NCI-H2196 (cell line): ENCODE results near the gene HES5.

Experiments
- DNase-seq: peaks from one replicate; lab custom pipeline; 2025; ENCODE audit not compliant: unreplicated experiment; lab: John Stamatoyannopoulos, UW

Gene HES5

DNA sequence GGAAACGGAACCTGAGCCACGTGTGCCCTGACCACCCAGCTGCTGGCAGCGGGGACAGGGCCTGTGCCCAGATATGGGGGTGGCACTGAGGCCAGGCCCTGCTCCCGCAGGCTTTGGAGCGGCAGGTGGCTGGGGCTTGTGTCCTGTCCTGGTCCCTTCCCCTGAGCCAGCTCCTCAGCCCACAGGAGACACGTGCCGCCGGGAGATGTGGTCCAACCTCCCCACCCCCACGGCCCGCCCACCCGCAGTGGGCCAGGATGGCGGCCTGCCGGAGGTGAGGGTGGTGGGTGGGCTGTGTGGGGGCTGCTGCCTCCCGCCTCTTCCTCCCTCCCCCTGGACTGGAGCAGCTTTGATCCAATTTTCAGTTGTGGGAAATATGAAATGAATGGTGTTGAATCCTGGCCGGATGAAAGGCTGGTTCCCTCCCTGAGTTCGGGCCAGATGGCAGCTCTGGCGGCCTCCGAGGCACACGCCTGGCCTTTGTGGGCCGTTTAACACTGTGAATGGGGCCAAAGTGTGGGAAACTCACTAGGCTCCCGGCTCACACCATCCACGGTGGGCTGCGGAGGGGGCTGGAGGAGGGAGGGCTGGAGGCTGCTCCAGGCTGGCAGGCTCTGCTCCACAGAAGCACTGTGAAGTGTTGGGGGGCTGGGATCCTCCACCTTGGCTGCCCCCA, 2.6 kb upstream of the HES5 start:
- no peak for DNase-seq

DNA sequence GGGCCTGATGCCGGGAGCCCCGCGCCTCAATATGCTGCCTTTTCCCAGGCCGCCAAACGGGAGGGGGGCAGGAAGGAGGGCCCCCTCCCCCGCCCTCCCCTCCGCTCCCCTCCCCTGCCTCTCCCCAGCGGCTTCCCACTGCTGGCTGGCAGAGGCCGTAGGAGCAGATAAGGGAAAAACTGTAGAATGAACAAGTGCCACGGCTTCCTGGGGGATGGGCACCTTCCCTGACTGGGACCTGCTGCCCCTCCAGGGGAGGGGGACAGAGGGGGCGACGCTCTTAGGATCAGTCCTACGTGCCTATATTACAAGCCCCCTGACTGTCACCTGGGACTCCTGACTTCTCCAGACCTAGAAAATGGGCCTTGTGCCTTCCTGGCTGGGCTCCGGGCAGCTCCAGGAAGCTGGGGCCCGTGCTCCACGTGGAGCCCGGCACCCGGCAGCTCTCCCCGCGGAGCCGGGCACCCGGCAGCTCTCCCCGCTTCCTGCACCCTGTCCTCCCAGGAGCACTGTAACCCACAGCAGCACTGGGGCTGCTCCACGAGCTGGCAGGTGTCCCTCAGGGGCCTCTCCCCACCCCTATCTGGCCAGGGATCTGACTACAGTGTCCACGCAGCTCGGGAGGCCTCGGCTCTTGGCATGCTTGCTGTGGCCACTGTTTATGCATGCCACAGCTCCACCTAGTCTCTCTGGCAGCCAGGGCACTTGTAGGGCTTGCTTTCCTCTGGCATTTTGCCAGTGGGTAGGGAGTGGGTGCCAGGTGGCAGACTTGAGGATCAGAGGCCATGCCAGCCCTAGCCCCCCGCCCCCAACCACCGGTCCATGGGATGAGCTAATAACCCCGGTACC, 674 bp upstream of the HES5 start:
- peak; percentile 76 for DNase-seq

DNA sequence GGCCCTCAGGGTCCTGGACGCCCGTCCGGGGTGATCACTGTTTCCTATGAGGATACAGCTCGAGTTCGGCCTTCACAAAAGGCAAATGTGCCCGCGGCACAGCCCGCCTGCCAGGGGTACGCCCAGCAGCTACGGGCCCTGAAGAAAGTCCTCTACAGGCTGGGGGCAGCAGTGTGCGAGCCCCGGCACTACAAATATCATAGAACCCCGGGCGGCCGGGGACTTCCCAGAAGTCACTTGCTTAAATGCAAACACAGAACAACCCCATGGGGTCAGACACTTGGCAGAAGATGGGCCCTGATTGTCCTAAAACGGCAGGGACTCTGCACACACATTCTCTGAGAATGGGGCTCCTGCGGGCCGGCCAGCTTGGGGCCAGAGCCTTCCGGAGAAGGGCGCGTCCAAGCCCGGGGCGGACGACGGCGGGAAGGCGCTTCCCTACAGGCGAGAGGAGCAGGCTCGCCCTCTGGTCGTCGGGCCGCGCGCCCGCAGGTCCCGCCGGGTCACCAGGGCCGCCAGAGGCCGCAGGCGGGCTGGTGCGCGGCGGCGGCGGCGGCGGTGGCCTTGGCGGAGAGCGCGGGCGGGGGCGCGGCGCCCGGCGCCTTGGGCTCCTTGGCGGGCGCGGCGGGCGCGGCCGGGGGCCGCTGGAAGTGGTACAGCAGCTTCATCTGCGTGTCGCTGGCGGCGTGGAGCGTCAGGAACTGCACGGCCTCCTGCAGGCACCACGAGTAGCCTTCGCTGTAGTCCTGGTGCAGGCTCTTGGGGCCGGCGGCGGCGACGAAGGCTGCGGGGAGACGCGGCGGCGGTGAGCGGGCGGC, 888 bp downstream of the HES5 start:
- DNase-seq: no peak

DNA sequence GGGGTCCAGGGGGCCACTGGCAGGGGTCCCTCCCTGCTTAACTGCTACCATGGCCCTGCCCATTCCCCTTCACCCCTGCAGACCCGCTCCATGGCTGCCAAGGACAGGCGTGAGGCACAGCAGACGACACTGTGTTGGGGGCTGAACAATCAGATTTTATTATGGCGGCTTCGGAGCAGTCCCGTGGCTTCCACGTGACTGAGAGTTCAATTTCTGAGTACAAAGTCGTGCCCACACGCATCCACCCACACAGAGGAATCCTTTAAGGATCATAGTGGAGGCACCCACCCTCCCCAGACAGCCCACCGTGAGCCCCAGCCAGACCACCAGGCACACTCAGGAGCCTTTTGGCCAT, 1.5 kb downstream of the HES5 start:
- no peak for DNase-seq

DNA sequence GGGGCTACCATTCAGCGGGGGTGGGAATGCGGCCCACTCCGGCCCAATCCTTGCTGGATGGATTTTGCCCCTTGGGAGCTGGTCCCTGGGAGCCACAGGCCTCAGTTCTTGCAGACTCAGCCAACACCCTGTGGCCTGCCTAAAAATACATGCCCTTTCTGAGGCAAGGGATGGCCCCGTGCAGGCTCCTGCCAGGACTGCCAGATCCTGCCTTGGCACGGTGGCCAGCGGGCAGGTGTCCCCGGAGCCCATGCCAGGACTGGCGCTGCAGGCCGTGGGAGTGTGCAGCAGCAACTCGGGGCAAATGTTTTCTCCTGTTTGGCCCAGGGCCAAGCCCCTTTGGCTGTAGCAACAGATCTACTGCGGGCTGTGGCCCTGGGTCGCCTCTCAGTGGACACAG, 2.0 kb downstream of the HES5 start:
- peak; percentile 20 for DNase-seq

DNA sequence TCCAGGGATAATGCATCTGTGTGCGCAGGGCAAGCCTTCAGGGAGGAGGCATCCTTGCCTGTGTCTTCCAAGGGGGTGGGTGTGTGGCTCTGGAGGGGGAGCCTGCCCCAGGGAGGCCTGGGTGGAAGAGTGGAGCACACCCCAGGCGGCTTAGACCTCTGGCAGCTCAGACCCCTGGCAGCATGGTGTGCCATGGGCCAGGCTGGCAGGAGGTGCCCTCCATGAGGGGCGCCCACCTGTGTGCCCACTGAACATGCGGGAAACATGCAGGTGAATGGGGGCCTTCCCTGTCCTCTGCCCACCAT, 2.6 kb downstream of the HES5 start:
- DNase-seq: no peak

DNA sequence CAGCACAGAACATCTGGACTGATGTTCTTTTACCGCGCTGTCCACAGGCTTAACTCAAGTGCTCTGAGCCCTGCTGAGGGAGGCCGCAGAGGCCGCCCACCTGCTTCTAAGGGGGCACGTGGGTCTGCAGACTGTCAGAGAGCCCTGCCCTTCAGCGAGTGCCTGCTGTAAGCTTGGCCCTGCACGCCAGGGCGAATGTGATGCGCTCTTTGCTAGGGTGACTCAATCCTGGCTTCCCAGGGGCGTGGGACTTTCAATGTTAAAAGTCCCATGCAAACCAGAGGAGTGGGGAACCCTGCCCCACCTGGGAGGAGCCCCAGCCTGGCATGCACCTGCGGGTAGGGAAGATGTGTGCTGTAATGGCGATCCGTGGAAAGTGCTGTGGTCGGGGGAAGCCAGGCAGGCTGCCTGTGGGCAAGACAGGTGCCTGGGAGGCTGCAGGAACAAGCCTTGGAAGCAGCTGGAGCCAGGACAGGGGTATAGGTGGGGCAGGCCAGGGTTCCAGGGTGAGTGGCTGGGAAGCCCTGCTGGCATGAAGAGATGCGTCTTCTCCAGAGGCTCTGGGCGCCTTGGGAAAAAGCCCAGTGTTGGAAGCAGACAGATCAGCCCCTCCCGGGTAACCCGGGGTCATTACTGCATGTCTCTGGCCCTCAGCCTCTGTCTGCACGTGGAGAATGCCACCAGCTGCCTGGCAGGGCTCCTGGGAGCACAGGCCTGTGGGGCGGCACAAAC, 3.1 kb downstream of the HES5 start:
- DNase-seq: peak; percentile 65

DNA sequence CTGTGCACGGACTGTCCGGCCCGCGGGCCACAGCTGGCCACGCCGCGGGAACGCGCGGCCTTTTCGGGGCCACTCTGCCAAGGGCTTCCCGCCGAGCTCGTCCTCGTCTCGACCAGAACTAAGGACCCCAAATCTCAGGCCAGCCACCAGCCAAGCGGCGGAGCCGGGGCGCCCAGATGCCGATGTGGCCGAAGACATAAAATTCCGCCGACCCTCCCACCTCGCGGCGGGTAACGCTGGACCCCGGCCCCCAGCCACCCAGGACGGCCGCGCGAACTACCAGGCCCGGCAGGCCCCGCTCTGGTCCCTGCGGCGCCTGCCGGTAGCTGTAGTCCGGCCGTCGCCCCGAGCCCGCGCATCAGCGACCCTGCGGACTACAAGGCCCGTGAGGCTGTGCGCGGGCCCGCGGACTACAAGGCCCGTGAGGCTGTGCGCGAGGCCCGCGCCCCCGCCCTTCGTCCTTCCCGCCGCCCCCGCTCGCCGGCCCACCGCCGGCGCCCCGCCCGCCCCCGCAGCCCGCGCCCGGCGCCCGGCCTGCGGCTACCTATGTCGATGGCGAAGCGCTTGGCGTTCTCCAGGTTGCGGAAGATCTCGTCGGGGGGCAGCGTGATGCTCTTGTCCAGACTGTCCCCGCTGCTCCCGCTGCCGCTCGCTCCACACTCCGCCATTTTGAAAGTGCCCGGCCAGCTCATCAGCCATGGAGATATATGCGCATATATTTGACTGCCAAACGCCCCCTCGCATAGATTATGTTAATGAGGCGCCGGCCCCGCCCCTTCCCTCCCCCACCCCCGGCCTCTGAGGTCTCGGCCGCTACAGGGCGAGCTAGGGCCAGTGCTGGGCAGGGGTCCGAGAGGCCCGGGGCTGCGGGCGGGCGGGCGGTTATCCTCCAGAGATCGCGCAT, 3.9 kb downstream of the HES5 start, which contains the start of gene PANK4:
Gene PANK4 (minus strand): TSS at position 677 of the 904 bp plus-strand sequence. CDS start 9 bp downstream, at position 668.
- peak; percentile 95 for DNase-seq

DNA sequence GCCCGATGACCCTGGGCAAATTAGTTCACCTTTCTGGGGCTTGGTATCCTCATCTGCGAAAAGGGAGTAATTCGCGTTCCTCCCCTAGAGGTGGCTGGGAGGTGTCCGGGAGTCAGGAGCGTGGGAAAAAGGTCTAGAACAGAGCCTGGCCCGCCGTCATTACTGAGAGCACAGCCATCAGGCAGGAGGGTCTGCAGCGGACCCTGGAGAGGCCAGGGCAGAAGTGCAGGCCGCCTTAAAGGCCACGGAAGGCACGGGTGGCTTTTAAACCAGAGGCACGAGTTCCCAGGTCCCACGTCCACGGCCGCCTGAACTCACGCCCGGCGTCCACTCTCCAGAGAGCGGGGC, 4.5 kb downstream of the HES5 start:
- no peak for DNase-seq

DNA sequence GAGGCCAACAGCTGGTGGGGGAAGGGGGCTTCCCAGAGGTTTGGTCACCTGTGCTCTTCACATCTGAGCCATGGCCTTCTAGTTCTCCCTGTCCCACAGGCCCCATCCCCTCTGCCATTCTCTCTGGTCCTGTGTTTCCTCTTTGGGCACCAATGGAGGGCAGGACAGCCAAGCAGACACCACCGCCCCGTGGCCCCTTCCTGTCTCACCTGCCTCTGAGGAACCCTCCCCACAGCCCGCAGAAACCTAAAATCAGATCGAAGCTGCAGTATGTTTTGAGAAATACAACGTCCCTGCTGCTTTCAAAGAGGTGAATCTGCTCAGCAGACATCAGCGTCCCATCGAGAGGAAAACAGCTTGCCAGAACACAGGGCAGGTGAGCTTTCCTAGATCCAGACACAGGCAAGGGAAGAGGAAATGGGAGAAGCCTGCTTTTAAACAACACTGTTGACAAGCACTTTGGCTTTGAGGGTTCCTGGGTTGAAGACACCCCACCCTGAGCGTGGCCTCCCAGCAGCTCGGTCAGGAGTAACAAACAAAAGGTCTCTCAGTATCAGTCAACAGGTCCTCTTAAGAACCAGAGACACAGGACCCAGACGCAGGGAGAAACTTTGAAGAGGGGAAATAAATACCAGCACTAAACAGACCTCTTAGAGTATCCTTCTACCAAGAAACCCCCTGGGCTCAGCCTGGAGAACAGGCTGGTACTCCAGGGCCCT, 6.0 kb downstream of the HES5 start:
- DNase-seq: no peak

DNA sequence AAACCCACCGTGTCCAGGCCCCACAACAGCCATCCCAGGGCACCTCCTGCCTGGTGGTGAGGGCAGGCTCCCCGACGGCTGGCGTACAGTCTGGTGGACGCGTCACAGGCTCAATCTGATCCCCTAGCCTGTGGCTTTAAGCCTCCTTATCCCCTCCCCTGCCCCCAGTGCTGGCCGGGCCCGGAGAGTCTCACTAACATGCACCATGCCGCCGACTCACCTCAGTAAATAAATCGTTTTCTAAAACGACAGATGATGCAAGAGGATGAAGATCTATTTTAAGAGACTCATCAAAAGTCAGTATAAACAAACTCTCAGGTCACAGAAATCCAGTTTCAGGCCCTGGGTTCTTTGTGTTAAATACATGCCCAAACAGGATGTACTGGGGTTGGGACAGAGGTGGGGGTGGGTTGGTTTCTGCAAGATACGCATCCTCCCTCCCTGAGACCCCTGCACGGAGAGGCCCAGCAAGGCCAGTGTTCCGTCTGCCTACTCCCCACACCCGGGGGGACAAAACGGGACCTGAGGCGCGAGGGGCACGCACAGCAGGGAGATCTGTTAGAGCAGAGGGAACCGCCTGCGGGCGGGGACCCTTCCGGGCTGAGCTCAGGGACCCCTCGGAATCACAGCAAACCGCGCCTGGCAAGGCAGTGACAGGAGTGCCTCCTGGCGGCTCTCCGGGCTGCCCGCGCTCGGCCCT, 6.7 kb downstream of the HES5 start:
- DNase-seq: no peak

DNA sequence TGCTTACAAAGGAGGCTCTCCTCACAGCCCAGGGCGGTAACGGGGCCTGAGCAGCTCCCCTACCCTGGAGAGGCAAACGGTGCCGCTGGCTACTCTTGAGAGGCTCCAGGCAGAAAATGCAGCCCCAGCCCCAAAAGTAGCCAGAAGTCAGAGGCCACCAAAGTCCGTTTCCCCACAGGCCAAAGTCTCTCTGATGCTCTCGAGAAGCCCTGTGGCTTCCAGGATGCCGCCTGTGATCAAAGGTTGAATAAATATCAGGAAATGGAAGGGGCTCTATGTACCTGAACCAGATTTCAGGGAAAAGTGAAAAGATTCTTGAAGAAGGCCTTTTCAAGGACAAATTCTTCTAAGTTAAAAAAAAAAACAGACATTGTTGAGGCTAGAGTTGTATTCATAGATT, 7.8 kb downstream of the HES5 start:
- no peak for DNase-seq

DNA sequence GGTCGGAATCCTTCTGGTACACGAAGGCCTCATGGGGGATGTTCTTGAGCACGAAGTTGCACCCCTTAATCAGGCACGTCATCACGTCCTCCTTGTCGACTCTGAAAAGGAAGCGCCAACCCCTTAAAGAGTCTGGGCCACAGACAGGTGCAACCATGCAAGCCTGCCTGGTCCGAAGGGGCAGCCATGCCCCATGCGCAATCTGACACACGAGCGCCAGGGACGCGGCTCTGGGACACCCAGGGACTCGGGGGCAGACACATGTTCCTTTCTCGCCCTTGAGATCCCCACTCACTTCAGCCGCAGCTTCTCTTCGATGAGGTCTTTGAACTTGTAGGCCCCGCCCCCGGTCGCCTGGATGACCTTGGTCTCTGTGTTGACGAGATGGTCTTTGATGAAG, 9.3 kb downstream of the HES5 start:
- no peak for DNase-seq

DNA sequence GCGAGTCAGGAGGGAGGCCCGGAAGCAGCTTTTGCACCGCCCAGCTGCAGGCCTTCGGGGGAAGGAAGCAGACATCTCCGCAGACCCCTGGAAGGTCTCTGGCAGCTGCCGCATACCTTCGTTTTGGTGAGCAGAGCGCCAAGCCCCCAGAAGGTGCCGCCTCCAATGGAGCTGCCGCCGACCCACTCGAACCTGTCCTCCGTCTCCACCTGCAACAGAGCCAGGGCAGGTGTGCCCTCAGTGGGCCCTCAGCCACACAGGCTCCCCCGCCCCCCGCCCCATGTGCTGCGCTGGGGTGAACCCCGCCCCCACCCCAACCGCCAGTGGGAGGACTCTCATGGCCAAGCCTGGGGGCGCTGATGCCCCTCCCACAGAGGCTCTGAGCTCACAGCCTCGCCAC, 9.9 kb downstream of the HES5 start:
- DNase-seq: no peak

DNA sequence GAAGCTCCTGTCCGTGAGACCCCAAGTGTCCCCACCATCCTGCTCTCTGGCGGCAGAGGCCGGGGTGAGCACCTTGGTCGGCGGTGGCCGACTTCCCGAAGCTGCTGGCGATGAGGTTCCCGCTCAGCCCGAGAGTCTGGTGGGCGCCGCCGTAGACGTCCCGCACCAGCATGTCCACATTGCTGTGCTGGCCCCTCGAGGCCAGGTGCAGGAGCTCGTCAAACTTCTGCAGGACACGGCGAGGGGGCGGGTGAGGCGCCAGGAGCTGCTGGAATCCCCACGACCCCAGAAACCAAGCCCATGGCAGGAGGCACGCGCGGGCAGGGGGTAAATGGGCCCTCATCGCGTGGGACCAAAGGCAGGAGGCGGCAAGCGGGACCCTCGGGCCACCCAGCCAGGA, 10.3 kb downstream of the HES5 start:
- DNase-seq: no peak

DNA sequence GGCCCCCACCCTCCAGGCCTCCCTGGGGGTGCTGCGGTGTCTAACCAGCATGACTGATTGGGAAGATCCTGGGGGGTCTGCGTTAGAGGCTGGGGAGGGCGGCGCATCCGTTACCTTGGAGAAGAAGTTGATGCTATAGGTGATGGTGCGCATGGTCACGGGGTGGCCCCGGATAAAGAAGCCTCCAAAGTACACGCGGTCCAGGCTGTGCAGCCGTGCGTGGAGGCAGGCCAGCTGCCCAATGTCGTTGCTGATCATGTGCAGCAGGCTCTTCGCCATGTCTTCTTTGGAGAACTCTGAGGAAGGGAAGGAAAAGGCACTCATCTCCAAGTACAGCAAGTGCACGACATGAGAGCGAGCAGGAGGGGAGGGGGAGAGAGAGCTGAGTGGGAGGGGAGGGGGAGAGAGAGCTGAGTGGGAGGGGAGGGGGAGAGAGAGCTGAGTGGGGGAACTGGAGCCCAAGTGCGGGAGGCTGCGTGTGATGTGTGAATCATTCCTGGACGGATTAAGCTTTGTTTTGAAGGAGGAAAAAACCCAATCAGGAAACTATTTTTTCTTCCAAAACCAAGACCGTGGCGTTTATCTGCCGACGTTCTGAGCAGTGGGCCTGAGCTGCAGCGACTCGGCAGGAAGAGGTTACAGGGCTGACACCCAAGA, 10.9 kb downstream of the HES5 start:
- no peak for DNase-seq

DNA sequence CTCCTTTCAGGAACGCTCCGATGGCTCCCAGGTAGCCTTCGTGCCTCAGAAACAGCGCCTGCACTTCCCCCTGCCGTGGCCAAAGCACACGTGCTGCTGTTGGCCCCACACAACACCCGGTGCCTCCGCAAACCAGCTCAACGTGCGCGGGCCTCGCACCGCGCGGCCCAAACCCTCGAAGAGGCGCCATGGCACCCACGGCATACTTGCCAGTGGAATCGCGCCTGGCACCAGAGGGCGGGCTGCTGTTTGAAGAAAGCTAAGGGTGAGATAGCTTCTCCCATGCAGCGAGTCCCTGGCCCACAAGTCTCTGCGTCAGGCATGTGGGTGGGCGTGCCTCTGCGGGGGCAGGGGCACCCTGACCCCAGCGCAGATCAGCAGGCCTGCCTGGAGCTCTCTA, 11.5 kb downstream of the HES5 start:
- no peak for DNase-seq

DNA sequence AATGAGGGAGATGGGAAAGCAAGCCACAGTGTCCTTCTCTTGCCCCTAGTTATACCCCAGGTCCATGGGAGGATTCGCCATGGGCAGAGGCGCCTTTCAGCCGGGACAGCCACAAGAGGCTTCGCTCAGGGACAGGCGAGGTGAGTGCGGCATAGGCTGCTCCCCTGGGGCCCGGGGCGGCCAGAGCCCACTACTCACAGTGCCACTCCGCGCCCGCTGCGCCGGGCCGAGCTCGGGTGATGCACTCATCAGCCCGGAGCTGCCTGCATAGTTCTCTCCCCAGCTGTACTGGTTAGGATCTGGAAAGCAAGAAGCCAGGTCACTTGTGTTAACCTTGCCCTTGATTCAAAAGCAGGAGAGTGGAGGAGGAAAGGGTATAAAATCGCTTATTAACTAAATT, 12.1 kb downstream of the HES5 start:
- no peak for DNase-seq

DNA sequence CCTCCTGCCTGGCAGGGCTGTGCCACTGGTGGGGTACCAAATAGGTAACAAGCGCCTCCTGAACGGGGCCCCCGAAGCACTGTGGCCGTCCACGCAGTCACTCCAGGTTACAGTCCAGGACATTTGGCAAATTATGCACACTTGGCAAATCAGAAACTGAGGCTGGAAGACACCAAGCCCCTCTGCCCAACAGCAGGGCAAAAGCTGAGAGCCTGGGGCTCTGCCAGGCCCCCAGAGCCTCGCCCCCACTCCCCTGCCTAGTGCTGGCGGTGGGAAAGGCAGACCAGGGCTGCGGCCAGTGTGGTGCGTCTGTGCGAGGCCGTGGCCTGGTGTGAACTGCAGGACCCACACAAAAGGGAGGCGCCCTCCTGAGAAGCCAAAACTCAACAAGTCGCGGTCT, 13.1 kb downstream of the HES5 start:
- DNase-seq: no peak
